ENCODE data around the gene BCS1L.

GRCh38 chr2:218645126-218645525, 14.4 kb upstream of the BCS1L start:
- TF ChIP-seq CTCF (IDR thresholded peaks at IDR 0.05; ENCODE audit: low read length), result no peak
- TF ChIP-seq EZH2 (optimal IDR thresholded peaks at IDR 0.05; ENCODE audit: low read depth, low read length), result no peak
